ENCODE data around the gene SNED1.

Gene SNED1

GRCh38 chr2:240960309-240960970 lies 38.0 kb upstream of the SNED1 start:
- DNase-seq, result no peak

DNA sequence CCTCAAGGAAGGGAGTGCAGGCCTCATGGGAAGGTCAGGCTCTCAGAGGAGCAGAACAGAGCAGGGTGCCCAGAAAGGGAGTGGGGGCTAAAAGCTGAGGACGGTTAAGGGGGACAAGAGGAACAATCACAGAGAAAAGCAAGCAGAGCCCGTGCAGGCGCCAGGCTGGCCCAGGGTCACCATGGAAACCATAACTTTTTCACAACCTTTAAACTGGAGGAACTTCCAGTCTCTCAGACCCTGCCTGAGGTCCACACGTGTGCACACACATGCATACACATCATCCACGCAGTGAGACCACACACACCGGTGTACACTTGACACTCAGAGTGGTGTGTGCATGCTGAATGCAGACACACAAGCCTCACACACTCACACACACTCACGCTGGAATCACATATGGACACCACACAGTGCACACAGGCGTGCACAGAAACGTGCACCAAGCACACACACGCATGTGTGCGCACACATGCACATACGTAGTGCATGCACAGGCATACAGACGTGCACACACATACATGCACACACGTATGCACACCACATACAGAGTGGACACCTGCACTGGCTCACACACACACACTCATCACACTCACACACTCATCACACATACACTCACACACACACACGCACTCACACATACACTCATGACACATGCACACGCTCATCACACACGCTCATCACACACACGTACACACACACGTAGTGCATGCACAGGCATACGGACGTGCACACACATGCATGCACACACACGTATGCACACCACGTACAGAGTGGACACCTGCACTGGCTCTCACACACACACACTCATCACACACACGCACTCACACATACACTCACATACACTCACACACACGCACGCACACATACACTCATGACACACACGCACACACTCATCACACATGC lies 37.2 kb upstream of the SNED1 start:
- DNase-seq, result no peak

- no peak for DNase-seq
Measured at GRCh38 chr2:240961910-240962299, 36.5 kb upstream of the SNED1 start.

GRCh38 chr2:240962300-240963064 lies 35.9 kb upstream of the SNED1 start:
- DNase-seq, result no peak

DNA sequence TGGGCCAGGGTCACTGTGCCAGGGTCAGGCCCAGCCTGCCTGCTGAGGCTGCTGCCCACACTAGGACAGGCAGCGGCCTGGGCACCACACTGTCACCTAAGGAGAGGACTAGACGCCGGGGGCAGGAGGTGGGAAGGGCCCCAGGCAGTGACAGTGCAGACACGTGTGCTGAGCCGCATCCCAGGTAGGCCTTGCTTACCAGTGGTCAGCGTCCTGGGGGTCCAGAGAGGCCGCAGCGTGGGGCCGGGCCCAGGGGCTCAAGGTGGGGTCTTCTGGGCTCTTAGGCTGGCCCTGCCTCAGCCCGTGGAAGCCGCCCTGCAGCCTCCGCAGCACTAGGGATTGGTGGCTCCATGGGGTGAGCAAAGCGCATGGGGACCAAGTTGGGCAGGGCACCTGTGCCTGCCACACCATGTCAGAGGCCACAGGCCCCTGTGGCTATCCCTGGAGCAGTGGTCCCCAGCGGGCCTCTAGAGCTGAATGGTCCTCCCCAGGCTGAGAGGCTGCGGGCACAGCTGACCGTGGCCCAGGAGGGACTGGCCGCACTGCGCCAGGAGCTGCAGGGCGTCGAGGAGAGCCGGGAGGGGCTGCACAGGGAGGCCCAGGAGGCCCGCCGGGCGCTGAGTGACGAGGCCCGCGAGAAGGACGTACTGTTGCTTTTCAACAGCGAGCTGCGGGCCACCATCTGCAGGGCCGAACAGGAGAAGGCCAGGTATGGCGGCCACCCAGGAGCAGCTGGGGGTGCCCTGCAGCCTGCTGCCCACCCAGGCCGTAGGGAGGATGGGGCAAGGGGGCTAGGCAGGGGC lies 35.2 kb upstream of the SNED1 start:
- DNase-seq, result no peak

DNA sequence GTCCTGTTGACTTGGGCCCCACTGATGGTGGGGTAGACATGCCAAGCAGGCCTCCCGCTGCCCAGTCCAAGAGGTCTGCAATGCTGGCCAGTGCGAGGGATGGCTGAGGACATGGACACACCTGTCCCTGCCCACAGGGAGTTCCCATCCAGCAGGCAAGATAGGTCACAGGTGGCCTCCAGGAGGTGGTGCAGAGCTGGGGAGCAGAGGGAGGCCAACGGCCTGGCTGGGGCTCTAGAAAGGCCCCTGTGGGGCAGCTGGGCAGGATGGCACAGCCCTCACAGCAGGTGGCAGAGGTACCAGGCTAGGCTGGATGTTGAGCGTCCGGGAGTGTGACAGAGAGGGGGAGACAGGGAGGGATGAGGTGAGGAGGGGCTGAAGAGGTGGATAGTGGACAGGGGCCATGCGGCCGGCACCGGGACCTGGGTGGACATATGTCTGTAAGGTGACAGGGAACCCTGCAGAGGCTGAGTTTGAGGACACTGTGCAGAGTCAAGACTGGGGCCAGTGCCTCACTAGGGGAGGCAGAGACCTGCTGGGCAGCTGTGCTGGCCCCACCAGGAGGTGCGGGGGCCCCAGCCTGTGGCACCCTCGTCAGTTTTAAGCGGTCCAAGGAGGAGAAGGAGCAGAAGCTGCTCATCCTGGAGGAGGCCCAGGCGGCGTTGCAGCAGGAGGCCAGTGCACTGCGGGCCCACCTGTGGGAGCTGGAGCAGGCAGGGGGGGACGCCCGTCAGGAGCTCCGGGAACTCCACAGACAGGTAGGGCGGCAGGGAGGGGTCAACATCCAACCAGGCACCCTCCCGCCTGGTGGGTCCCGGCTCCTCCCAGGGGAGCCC lies 34.3 kb upstream of the SNED1 start:
- no peak for DNase-seq

- no peak for DNase-seq
Measured at GRCh38 chr2:240964704-240965295, 33.6 kb upstream of the SNED1 start.

- DNase-seq, result no peak
Measured at GRCh38 chr2:240965296-240965904, 33.0 kb upstream of the SNED1 start.

DNA sequence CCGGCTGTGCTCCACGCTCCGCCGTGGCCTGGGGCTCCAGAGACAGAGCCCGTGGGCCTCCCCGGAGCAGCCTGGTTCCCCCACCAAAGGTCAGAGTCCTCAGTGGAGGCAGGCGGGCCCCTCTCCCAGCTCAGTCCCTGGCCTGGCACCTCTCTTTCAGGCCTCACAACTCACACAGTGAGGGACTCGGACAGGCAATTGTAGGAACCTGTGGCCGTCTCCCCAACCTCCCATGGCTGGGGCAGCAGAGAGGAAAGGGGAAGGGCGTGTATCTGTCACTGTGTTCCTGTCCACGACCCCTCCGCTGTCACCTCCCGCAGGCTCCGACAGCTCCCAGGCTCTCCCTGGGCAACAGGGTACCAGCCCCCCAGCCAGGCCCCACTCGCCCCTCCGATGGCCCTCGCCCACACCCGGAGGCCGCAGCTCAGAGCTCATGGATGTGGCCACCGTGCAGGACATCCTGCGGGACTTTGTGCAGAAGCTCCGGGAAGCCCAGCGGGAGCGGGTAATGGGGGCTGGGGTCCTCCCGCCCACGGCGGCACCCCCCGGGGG lies 32.4 kb upstream of the SNED1 start:
- DNase-seq, result no peak

GRCh38 chr2:240966457-240966905 lies 31.9 kb upstream of the SNED1 start:
- DNase-seq, result no peak

GRCh38 chr2:240966906-240967680 lies 31.3 kb upstream of the SNED1 start:
- DNase-seq, result no peak

GRCh38 chr2:240967681-240968621 lies 30.5 kb upstream of the SNED1 start:
- DNase-seq, result no peak

DNA sequence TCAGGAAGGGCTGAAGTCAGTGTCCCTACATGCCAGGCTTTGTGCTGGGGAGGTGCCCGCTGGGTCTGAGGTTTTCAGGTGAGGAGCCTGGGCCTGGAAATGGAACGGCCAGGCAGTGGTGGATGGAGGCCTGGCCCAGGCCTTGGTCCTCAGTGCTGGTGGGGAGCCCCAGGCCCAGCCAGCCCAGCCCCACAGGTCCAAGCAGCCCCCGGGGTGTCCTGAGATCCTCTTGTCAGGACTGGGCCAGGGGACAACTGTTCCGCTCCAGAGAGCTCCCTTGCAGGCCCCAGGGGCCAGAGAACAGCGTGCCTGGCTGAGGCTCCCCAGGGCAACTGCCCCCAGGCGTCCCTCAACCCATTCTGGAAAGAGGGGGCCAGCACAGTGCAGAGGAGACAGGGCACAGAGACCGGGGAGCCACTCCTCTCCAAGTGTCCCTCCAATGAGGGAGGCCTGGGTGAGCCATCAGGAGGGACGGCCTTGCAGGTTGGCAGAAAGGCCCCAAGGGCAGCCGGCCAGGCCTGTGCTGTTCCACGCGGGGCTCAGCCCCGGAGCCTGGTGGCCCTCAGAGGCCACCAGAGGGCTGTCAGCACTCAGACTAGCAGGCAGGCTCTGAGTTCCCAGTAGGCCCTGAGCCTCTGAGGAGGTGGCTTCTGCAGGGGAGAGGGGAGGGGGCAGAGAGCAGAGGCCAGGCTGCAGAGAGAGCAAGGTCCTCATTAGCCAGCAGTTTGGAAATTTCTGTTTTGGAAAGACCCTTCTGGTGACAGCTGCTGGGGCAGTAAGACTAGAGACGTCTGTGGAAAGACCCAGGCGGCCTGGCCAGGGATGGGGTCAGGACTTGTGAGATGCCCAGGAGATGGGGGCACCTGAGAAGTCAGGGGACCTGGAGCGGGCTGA lies 29.4 kb upstream of the SNED1 start:
- no peak for DNase-seq

DNA sequence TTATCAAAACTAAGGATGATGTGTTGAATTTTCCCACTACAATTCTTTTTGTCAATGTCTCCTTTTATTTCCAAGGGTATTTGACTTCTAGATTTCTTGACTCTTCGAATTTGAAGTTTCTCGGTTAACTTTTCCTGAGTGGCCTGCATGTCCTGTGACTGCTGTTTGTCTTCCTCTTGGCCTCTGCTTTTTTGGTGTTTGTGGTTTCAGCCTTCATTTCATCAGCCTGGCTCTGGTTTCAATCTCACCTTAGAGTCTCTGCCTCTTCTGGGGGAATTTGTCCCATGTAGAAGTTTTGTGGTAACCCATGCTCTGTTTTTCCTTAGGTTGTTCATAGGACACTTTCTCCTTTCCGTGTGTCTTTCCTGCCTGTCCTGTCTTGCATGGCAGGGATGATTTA lies 28.3 kb upstream of the SNED1 start:
- DNase-seq, result no peak

DNA sequence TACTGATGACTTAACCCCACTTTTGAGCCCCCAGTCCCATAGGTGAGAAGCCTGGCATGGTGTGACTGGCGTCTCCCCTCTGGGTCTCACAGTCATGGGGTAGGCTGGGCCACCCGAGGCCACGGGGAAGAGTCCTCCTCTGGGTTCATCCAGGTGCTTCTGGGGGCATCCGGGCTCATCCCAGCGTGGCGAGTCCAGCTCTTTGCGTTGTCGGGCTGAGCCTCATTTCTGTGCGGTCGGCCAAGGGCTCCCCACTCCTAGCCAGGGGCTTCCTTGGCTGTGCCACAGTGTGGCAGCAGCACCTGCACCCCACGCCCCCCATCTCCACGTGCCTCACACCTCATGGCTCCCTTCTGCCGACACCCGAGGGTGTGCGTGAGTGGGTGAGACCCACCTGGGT lies 27.6 kb upstream of the SNED1 start:
- DNase-seq, result no peak

DNA sequence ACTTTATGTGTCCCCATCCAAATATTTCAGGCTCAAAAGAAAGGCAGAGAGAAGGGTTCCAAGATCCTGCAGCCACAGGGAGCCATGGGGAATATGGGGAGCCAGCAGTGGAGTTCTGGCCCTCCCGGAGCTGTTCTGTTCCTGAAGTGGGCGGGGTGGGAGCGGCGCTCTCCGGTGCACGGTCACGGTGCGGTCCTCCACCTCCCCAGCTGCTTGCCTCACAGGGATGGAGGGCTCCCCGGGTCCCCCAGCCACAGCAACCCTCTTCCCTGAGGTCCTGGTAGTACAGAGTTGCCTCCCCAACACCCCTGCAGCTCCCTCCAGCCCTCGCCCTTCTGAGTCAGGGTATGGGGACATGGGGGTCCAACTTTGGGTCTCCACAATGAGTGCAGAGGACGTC lies 26.2 kb upstream of the SNED1 start:
- DNase-seq, result no peak

Data from activated CD4-positive, CD25-positive, alpha-beta regulatory T cell (primary cell).